ENCODE results near the gene TFDP1.

- TF ChIP-seq POLR2AphosphoS5 (IDR thresholded peaks at IDR 0.05; ENCODE audit: borderline replicate concordance, low read depth, low read length) (no peak), EZH2 (IDR thresholded peaks at IDR 0.05) (no peak), FOXP2 (optimal IDR thresholded peaks at IDR 0.05; ENCODE audit: control extremely low read depth, extremely low read length, insufficient read depth) (no peak)
These were observed 70.2 kb downstream of the TFDP1 start for GRCh38 chr13:113654591-113655345.
